ENCODE results near the gene PLIN1.

PLIN1 gene

GRCh38 chr15:89671687-89672086 is 7.5 kb downstream of the PLIN1 start:
- no peak for DNase-seq

- DNase-seq: no peak
Observed at GRCh38 chr15:89670971-89671560, 8.1 kb downstream of the PLIN1 start.

- DNase-seq: no peak
Observed at GRCh38 chr15:89669941-89670340, 9.2 kb downstream of the PLIN1 start.

DNA sequence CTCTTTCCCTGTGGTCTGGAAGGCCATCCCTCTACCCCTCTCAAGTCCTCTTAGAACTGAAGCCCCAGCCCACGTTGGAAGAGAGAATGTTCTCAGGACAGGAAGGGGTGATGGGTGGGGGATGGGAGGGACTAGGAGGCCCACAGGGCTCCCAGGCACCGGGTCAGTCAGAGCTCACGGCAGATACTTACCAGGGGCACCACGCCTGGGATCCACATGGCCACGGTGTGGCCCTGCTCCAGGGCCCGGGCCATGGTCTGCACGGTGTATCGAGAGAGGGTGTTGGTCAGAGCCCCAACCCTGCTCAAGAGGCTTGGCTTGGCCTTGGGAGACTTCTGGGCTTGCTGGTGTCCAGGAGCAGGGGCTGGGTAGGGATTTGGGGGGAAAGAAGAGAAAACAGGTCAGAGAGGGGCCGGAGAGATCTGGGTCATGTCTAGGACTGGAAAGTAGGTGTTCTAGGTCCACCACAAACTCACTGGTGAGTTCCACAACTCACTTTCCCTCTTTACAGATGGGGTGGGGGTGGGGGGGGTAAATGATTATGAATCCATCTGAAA is 9.8 kb downstream of the PLIN1 start:
- no peak for DNase-seq

GRCh38 chr15:89668171-89668570 is 11.0 kb downstream of the PLIN1 start:
- DNase-seq: no peak

- no peak for DNase-seq
Observed at GRCh38 chr15:89667706-89667960, 11.5 kb downstream of the PLIN1 start.

GRCh38 chr15:89666858-89667705 is 12.1 kb downstream of the PLIN1 start:
- DNase-seq: no peak

- no peak for DNase-seq
Observed at GRCh38 chr15:89666184-89666857, 12.8 kb downstream of the PLIN1 start.

DNA sequence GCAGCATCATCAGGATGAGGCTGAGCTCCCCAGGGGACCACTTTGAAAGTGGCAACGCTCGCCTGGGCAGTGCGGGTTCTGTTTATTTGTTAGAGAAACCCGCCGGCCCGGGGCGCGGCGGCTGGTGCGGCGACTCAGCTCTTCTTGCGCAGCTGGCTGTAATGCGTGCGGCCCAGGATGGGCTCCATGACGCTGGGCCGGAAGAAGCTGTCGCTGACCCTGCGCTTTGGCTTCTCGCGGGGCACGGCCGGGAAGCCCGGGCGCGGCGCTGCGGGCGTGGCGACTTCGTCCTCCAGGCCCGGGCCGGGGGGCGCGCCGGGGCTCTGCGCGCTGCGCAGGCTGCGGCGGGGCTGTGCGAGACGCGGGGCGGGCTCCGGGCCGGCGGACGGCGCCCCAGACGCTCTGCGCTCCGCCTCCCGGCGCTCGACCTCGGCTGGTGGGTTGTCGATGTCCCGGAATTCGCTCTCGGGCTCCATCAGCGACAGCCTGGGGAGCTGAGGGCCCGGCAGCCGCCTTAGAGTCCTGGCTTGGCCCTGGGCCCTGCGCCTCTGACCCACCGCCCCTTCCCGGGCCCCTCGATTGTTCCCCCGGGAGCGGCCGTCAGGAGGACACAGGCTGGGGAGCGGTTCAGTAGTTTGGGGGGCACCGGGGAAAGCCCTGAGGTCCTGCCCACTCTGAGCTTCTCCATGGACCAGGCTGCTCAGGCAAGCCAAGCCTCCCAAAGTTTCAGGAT is 13.6 kb downstream of the PLIN1 start:
- peak in 1 of 2 experiments; percentile 46 for DNase-seq

DNA sequence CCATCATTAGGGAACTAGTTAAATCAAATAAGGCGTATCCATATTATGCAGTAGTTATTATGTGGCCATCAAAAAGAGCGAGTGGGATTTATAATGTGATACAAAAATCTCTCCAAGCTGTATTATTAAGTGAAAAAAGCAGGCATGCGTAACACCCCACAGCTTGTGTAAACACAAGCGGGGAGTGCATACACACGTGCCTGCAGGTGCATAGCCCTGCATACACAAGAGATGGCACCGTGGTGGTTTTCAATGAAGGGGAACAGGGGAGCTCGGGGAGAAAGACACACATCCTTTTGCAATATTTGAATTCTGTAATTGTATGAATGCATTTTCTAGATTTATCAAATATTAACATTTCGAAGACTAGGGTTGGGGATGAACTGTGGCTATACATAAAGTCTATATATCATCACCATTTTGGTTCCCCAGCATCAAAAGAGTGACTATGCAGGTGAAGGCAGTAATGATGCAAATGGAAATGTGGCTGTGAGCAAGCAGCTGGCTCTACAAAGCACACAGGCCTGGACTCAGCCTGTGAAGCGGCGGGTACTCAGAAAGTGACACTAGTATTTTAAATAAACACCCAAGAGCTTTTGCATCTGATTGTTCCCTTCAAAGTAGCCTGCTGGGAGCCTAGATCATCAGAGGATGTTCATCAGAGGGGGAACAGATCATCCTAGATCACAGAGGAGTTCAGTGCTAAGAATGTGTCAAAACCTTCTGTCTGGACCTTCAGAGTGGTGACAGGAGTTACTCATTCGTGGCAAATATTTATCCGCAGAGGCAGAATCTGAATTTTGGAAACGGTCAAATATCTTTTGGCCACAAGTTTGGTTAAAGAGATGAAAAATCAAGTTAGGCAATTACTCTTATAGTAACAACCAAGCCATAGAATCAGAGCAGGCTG is 14.5 kb downstream of the PLIN1 start:
- no peak for DNase-seq

- DNase-seq: no peak
Observed at GRCh38 chr15:89662893-89663626, 16.1 kb downstream of the PLIN1 start.

DNA sequence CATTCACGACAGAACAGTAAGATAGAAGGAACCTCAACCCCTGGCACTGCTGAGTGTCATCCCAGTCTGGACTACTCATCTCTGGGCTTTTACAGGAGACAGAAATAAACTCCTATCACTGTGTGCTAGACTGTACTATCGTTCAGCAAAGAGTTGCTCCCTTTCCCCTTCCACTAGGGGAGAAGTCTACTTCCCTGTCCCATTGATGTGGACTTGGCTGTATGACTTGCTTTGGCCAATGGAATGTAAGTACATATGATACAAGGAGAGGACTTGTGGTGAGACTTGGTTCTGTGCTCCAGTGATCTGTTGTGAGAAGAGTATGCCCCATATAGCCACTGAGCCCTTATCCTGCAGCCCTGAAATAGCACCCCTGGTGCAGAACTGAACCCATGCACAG is 18.6 kb downstream of the PLIN1 start:
- no peak for DNase-seq

DNA sequence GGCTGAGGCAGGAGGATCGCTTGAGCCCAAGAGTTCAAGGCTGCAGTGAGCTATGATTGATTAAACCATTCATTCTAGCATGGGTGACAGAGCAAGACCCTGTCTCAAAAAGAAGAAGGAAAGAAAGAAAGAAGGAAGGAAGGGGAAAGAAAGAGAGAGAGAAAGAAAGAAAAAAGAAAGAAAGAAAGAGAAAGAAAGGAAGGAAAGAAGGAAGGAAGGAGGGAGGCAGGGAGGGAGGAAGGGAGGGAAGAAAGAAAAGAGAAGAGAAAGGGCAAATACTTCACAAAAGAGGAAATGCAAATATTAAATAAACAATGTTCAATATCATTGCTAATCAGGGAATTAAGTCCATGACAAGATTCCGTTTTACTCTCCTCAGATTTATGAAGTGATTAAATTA is 19.9 kb downstream of the PLIN1 start:
- no peak for DNase-seq

GRCh38 chr15:89657686-89658200 is 21.4 kb downstream of the PLIN1 start:
- no peak for DNase-seq

DNA sequence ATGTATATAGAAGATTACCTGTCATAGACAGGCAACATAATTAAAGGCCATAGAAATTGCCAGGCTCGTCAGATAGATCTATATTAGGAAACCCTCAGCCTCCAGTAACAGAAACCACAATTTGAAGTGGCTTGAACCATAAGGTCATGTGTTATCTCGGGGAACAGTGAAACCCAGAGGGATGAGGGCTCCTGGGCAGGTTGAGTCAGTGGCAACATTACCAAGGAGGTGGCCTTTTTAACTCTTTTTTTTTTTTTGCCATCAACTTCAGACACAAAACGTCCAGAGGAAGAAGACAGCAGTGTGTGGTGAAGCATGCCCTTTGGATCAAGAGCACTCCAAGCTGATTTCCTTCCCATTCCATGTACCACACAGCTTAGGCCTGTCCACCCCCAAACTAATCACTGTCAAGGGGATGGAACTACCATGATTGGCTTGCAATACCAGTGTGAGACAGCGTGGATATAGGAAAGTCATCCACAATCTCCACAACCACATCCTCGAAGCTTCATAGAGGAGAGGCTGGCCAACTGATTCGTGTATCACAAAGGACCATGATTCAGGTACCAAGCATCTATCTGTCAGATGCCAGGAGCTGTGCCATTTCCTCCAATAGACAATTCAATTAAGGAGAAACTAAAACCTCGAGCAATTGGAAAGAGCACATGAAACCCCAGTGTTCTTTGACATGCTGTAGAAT is 22.9 kb downstream of the PLIN1 start:
- no peak for DNase-seq

GRCh38 chr15:89654847-89655805 is 24.0 kb downstream of the PLIN1 start, which contains the start of gene KIF7:
TSS of gene KIF7 (minus strand) at chr15:89655467. CDS start at chr15:89652930, 2,537 bp downstream.
- peak; percentile 26 to 44 for DNase-seq

DNA sequence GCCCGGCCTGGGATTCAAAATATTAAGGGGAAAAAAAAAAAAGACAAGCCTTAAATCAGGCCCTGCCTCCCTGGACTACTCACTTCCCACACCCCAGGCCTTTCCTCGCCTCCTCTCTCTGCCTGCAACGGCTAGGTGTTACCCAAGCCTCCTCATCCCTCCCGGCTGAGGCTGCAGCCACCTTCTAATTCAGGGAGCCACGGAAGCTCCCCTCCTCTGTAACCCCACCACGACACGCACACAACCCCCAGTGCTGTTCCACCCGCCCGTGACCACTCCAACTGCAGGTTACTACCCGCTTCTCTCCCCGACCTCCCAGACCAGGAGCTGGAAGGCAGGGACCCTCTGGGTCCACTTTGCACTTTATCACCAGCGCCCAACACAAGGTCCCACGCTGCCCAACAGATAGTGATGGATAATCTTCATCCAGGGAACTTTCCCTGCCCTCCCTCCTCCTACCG is 24.8 kb downstream of the PLIN1 start:
- no peak for DNase-seq

DNA sequence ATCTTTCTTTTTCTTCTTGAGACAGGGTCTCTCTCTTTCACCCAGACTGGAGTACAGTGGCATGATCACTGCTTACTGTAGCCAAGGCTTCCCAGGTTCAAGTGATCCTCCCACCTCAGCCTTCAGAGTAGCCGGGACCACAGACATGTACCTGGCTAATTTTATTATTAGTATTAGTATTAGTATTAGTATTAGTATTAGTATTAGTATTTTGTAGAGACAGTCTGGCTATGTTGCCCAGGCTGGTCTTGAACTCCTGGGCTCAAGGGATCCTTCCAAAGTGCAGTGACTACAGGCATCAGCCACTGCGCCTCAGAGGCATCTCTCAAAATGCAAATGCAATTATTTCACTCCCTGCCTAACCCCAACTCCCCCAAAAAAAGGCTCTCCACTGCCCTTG is 25.6 kb downstream of the PLIN1 start:
- DNase-seq: no peak

DNA sequence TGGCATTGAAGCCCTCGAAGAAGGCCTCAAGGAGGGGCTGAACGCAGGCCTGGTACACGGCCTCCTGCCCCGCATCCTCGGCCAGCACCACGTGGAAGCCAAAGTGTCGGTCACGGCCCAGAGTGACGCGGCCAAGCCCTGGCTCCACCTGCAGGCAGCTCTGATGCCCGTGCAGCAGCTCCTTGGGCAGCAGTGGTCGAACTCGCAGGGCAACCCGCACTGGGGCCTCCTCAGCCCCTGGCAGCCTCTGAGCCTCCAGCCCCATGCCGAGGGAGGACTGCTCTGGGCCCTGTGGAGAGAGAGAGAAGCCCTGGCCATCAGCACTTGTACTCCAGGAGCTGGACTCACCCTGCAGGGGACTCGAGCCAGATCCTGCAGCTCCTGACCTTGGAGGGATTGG is 26.5 kb downstream of the PLIN1 start:
- DNase-seq: no peak

Measured in NCI-H524 (cell line).